Measurements from ENCODE around the gene LONP2. TPM values are rescaled to one million over a fixed set of nuclear protein-coding genes. Genes with fewer than 3 reads are reported as not detected.
"Not testable (repeated sequence)": the region's sequence is repeated elsewhere in the genome, so short reads cannot be mapped to it uniquely, and the experiment has no call there.

Gene LONP2
- total and polyA plus RNA-seq, 5 donors from 2014 or later, result 29.1 to 72.9 (median 36.2) TPM

GRCh38 chr16:48347191-48347865 is 103.2 kb downstream of the LONP2 start:
- Mint-ChIP-seq H3K27ac (peak overlapping the region; percentile 15 to 82 (median 60)), H3K9me3 (no peaks in the 10 kb centered on the region), H3K4me1 (peaks cover 0 to 10% (median 5%) of the 10 kb centered on the region in 4 donors), H3K36me3 (peaks cover 17% of the 10 kb centered on the region), H3K4me3 (no peak overlapping the region), H3K27me3 (no peaks in the 10 kb centered on the region)
- H3K4me3 ChIP-seq (ENCODE audit: low read depth, low read length), result no peak overlapping the region
- no peaks in the 10 kb centered on the region for H3K9me3 ChIP-seq (ENCODE audit: control insufficient read depth in 2 of 2, low read length in 2 of 2)
- H3K36me3 ChIP-seq (ENCODE audit: control insufficient read depth, insufficient read depth, low read length), result peaks cover 61% of the 10 kb centered on the region
- H3K27me3 ChIP-seq (ENCODE audit: control insufficient read depth, insufficient read depth, low read length), result no peaks in the 10 kb centered on the region
- ATAC-seq (ENCODE audit: low read depth in 2 of 2) (no peak), DNase-seq (peak in 1 of 3 donors; percentile 30)
- H3K4me1 ChIP-seq (ENCODE audit: control insufficient read depth, insufficient read depth, low read length, poor library complexity, severe bottlenecking), result no peaks in the 10 kb centered on the region
- H3K27ac ChIP-seq (ENCODE audit: insufficient read depth, low read length, poor library complexity, severe bottlenecking), result no peak overlapping the region

- Histone ChIP-seq H3K4me3 (ENCODE audit: low read depth, low read length) (no peak overlapping the region), H3K4me1 (ENCODE audit: control insufficient read depth, insufficient read depth, low read length, poor library complexity, severe bottlenecking) (no peaks in the 10 kb centered on the region), H3K27me3 (ENCODE audit: control insufficient read depth, insufficient read depth, low read length) (no peaks in the 10 kb centered on the region), H3K27ac (ENCODE audit: insufficient read depth, low read length, poor library complexity, severe bottlenecking) (no peak overlapping the region), H3K36me3 (ENCODE audit: control insufficient read depth, insufficient read depth, low read length) (peaks cover 60% of the 10 kb centered on the region), H3K9me3 (ENCODE audit: control insufficient read depth in 2 of 2, low read length in 2 of 2) (no peaks in the 10 kb centered on the region)
- Mint-ChIP-seq H3K9me3 (no peaks in the 10 kb centered on the region), H3K27me3 (no peaks in the 10 kb centered on the region), H3K27ac (no peak overlapping the region), H3K4me1 (peaks cover 3 to 10% (median 5%) of the 10 kb centered on the region in 4 donors), H3K4me3 (no peak overlapping the region), H3K36me3 (peaks cover 16% of the 10 kb centered on the region)
- ATAC-seq (ENCODE audit: low read depth in 2 of 2), result no peak
- DNase-seq, result no peak
Measured at GRCh38 chr16:48347980-48348379, 103.9 kb downstream of the LONP2 start.

GRCh38 chr16:48350736-48351135 is 106.6 kb downstream of the LONP2 start:
- peaks cover 9 to 16% (median 11%) of the 10 kb centered on the region in 4 donors for H3K4me1 Mint-ChIP-seq
- no peaks in the 10 kb centered on the region for H3K4me1 ChIP-seq (ENCODE audit: control insufficient read depth, insufficient read depth, low read length, poor library complexity, severe bottlenecking)
- H3K4me3 ChIP-seq (ENCODE audit: low read depth, low read length), result no peak overlapping the region
- no peak overlapping the region for H3K27ac ChIP-seq (ENCODE audit: insufficient read depth, low read length, poor library complexity, severe bottlenecking)
- no peak for DNase-seq
- H3K27ac Mint-ChIP-seq, result peak overlapping the region in 2 of 3 donors; percentile 38 to 65
- H3K9me3 Mint-ChIP-seq, result no peaks in the 10 kb centered on the region
- ATAC-seq (ENCODE audit: low read depth in 2 of 2), result no peak
- peaks cover 53% of the 10 kb centered on the region for H3K36me3 ChIP-seq (ENCODE audit: control insufficient read depth, insufficient read depth, low read length)
- no peak overlapping the region for H3K4me3 Mint-ChIP-seq
- H3K27me3 Mint-ChIP-seq, result no peaks in the 10 kb centered on the region
- no peaks in the 10 kb centered on the region for H3K9me3 ChIP-seq (ENCODE audit: control insufficient read depth in 2 of 2, low read length in 2 of 2)
- peaks cover 13% of the 10 kb centered on the region for H3K36me3 Mint-ChIP-seq
- no peaks in the 10 kb centered on the region for H3K27me3 ChIP-seq (ENCODE audit: control insufficient read depth, insufficient read depth, low read length)

- Mint-ChIP-seq H3K36me3 (peaks cover 19% of the 10 kb centered on the region), H3K9me3 (no peaks in the 10 kb centered on the region), H3K4me1 (peaks cover 4 to 13% (median 7%) of the 10 kb centered on the region in 4 donors), H3K27ac (peak overlapping the region in 1 of 3 donors; percentile 74), H3K4me3 (no peak overlapping the region), H3K27me3 (no peaks in the 10 kb centered on the region)
- DNase-seq (no peak), ATAC-seq (ENCODE audit: low read depth in 2 of 2) (no peak)
- H3K9me3 ChIP-seq (ENCODE audit: control insufficient read depth in 2 of 2, low read length in 2 of 2), result no peaks in the 10 kb centered on the region
- no peak overlapping the region for H3K4me3 ChIP-seq (ENCODE audit: low read depth, low read length)
- H3K4me1 ChIP-seq (ENCODE audit: control insufficient read depth, insufficient read depth, low read length, poor library complexity, severe bottlenecking), result no peaks in the 10 kb centered on the region
- no peaks in the 10 kb centered on the region for H3K27me3 ChIP-seq (ENCODE audit: control insufficient read depth, insufficient read depth, low read length)
- peaks cover 51% of the 10 kb centered on the region for H3K36me3 ChIP-seq (ENCODE audit: control insufficient read depth, insufficient read depth, low read length)
- H3K27ac ChIP-seq (ENCODE audit: insufficient read depth, low read length, poor library complexity, severe bottlenecking), result no peak overlapping the region
Measured at GRCh38 chr16:48352648-48353390, 108.7 kb downstream of the LONP2 start.

GRCh38 chr16:48353565-48354163 is 109.6 kb downstream of the LONP2 start:
- H3K27me3 ChIP-seq (ENCODE audit: control insufficient read depth, insufficient read depth, low read length), result no peaks in the 10 kb centered on the region
- H3K27ac ChIP-seq (ENCODE audit: insufficient read depth, low read length, poor library complexity, severe bottlenecking), result no peak overlapping the region
- no peaks in the 10 kb centered on the region for H3K4me1 ChIP-seq (ENCODE audit: control insufficient read depth, insufficient read depth, low read length, poor library complexity, severe bottlenecking)
- peak overlapping the region in 1 of 4 donors; percentile 26 for H3K4me3 Mint-ChIP-seq
- peak overlapping the region in 2 of 3 donors; percentile 26 to 74 for H3K27ac Mint-ChIP-seq
- peaks cover 45% of the 10 kb centered on the region for H3K36me3 ChIP-seq (ENCODE audit: control insufficient read depth, insufficient read depth, low read length)
- no peak overlapping the region for H3K4me3 ChIP-seq (ENCODE audit: low read depth, low read length)
- H3K27me3 Mint-ChIP-seq, result no peaks in the 10 kb centered on the region
- DNase-seq (peak; percentile 51 to 84 (median 77)), ATAC-seq (ENCODE audit: low read depth in 2 of 2) (peak; percentile 91 to 92)
- H3K9me3 Mint-ChIP-seq, result no peaks in the 10 kb centered on the region
- no peaks in the 10 kb centered on the region for H3K9me3 ChIP-seq (ENCODE audit: control insufficient read depth in 2 of 2, low read length in 2 of 2)
- peaks cover 4 to 13% (median 7%) of the 10 kb centered on the region in 4 donors for H3K4me1 Mint-ChIP-seq
- H3K36me3 Mint-ChIP-seq, result peaks cover 17% of the 10 kb centered on the region

GRCh38 chr16:48354385-48354784 is 110.3 kb downstream of the LONP2 start:
- not testable (repeated sequence) for H3K9me3 Mint-ChIP-seq; H3K27me3 Mint-ChIP-seq; H3K9me3 ChIP-seq (ENCODE audit: control insufficient read depth in 2 of 2, low read length in 2 of 2); H3K27ac ChIP-seq (ENCODE audit: insufficient read depth, low read length, poor library complexity, severe bottlenecking); H3K4me1 ChIP-seq (ENCODE audit: control insufficient read depth, insufficient read depth, low read length, poor library complexity, severe bottlenecking); H3K4me3 ChIP-seq (ENCODE audit: low read depth, low read length); ATAC-seq (ENCODE audit: low read depth in 2 of 2); H3K4me3 Mint-ChIP-seq; H3K27me3 ChIP-seq (ENCODE audit: control insufficient read depth, insufficient read depth, low read length); DNase-seq
- peaks cover 14% of the 10 kb centered on the region for H3K36me3 Mint-ChIP-seq
- H3K27ac Mint-ChIP-seq, result peak overlapping the region in 1 of 3 donors; percentile 12
- H3K4me1 Mint-ChIP-seq, result peaks cover 4 to 13% (median 7%) of the 10 kb centered on the region in 4 donors
- peaks cover 39% of the 10 kb centered on the region for H3K36me3 ChIP-seq (ENCODE audit: control insufficient read depth, insufficient read depth, low read length)

- no peaks in the 10 kb centered on the region for H3K9me3 ChIP-seq (ENCODE audit: control insufficient read depth in 2 of 2, low read length in 2 of 2)
- H3K4me3 ChIP-seq (ENCODE audit: low read depth, low read length), result no peak overlapping the region
- Mint-ChIP-seq H3K9me3 (no peaks in the 10 kb centered on the region), H3K27me3 (no peaks in the 10 kb centered on the region), H3K36me3 (peaks cover 10% of the 10 kb centered on the region), H3K4me1 (peaks cover 4 to 13% (median 7%) of the 10 kb centered on the region in 4 donors), H3K4me3 (peak overlapping the region in 1 of 4 donors; percentile 38), H3K27ac (peak overlapping the region in 2 of 3 donors; percentile 12 to 25)
- ATAC-seq (ENCODE audit: low read depth in 2 of 2), result no peak
- no peaks in the 10 kb centered on the region for H3K4me1 ChIP-seq (ENCODE audit: control insufficient read depth, insufficient read depth, low read length, poor library complexity, severe bottlenecking)
- no peak for DNase-seq
- H3K36me3 ChIP-seq (ENCODE audit: control insufficient read depth, insufficient read depth, low read length), result peaks cover 32% of the 10 kb centered on the region
- H3K27ac ChIP-seq (ENCODE audit: insufficient read depth, low read length, poor library complexity, severe bottlenecking), result no peak overlapping the region
- no peaks in the 10 kb centered on the region for H3K27me3 ChIP-seq (ENCODE audit: control insufficient read depth, insufficient read depth, low read length)
Measured at GRCh38 chr16:48354877-48355855, 111.1 kb downstream of the LONP2 start.

All from CD4-positive, CD25-positive, alpha-beta regulatory T cell (primary cell).